Right lobe of liver (tissue), 4 donors: ENCODE measurements around the gene SERPINF2.
"Not testable (repeated sequence)": the region's sequence is repeated elsewhere in the genome, so short reads cannot be mapped to it uniquely, and the experiment has no call there.

Experiments used
- CTCF ChIP-seq, 4 donors: fragments of 200-600 bp in 3 of 4; fragments of 450-650 bp in 1 of 4; IDR thresholded peaks; one replicate each; pipeline versions ENCODE4 v1.5.1 to v1.8.0; 2016 to 2022; ENCODE audit warnings: antibody characterized with exemption in 4 of 4, mild to moderate bottlenecking in 2 of 4
- POLR2A ChIP-seq: fragments of 450-650 bp; IDR thresholded peaks from one replicate; pipeline ENCODE4 v1.6.1; 2017; ENCODE audit warnings: antibody characterized with exemption, mild to moderate bottlenecking
- donor health status: DM: no; HTN: no; CAD: no.
- donor health status: DM: no; HTN: no; CAD: no.
- donor health status: DM: no; HTN: yes; CAD: no.

GRCh38 chr17:1708791-1709346 is 33.8 kb upstream of the SERPINF2 start:
- not testable (repeated sequence) for TF ChIP-seq POLR2A; CTCF (IDR thresholded peaks at IDR 0.05)
